ENCODE measurements around the gene SELENOW. TPM values are rescaled to one million over a fixed set of nuclear protein-coding genes. Genes with fewer than 3 reads are reported as not detected.
"Not testable (repeated sequence)": the region's sequence is repeated elsewhere in the genome, so short reads cannot be mapped to it uniquely, and the experiment has no call there.

SELENOW gene
- total RNA-seq, 2 experiments from 2014 or later, result 110 to 120 TPM

- Mint-ChIP-seq H3K4me3 (no peak overlapping the region), H3K4me1 (no peaks in the 10 kb centered on the region), H3K27me3 (no peaks in the 10 kb centered on the region), H3K9me3 (no peaks in the 10 kb centered on the region), H3K36me3 (ENCODE audit: low read depth) (peaks cover 26% of the 10 kb centered on the region), H3K27ac (no peak overlapping the region)
- POLR2A ChIA-PET, result no interaction called here
- CTCF ChIA-PET, result no interaction called here
- no peak for DNase-seq
Observed at GRCh38 chr19:47761566-47761965, 16.9 kb upstream of the SELENOW start.

- DNase-seq, result no peak
- CTCF ChIA-PET, result no interaction called here
- H3K27ac Mint-ChIP-seq, result no peak overlapping the region
- no peaks in the 10 kb centered on the region for H3K9me3 Mint-ChIP-seq
- peaks cover 20% of the 10 kb centered on the region for H3K36me3 Mint-ChIP-seq (ENCODE audit: low read depth)
- H3K4me3 Mint-ChIP-seq, result no peak overlapping the region
- no peaks in the 10 kb centered on the region for H3K4me1 Mint-ChIP-seq
- no peaks in the 10 kb centered on the region for H3K27me3 Mint-ChIP-seq
- POLR2A ChIA-PET, result no interaction called here
Observed at GRCh38 chr19:47762151-47762550, 16.4 kb upstream of the SELENOW start.

- POLR2A ChIA-PET, result no interaction called here
- Mint-ChIP-seq H3K4me1 (no peaks in the 10 kb centered on the region), H3K27ac (no peak overlapping the region)
Observed at GRCh38 chr19:47762615-47763308, 15.7 kb upstream of the SELENOW start.

GRCh38 chr19:47764705-47765104 lies 13.8 kb upstream of the SELENOW start:
- H3K27ac Mint-ChIP-seq; H3K36me3 Mint-ChIP-seq (ENCODE audit: low read depth); H3K4me3 Mint-ChIP-seq; H3K9me3 Mint-ChIP-seq; H3K4me1 Mint-ChIP-seq; H3K27me3 Mint-ChIP-seq; DNase-seq: not testable (repeated sequence)
- ChIA-PET CTCF (interaction anchor here (1.0 to 1.3 kb wide), 2 partner anchors 26 to 27 kb away, joined by 3 to 4 read pairs; no protein-coding TSS in a partner anchor), POLR2A (interaction anchor here (0.8 kb wide), 1 partner anchor 19 kb away, joined by 3 read pairs; the partner anchor contains the start of gene NOP53)

More at GRCh38 chr19:47762615-47763308, 15.7 kb upstream of the SELENOW start:
- CTCF ChIA-PET, result no interaction called here
- Mint-ChIP-seq H3K9me3 (no peaks in the 10 kb centered on the region), H3K36me3 (ENCODE audit: low read depth) (peaks cover 14% of the 10 kb centered on the region), H3K27me3 (no peaks in the 10 kb centered on the region), H3K4me3 (no peak overlapping the region)
- no peak for DNase-seq

GRCh38 chr19:47765523-47766358 lies 12.8 kb upstream of the SELENOW start:
- POLR2A ChIA-PET, result interaction anchor here (0.6 to 1.2 kb wide), 3 partner anchors 20 to 1301 kb away, joined by 3 read pairs; partner anchors contain the start of gene NOP53
- no peaks in the 10 kb centered on the region for H3K9me3 Mint-ChIP-seq
- H3K27ac Mint-ChIP-seq, result no peak overlapping the region
- CTCF ChIA-PET, result interaction anchor here (0.6 to 1.3 kb wide), 8 partner anchors 9 to 49 kb away, joined by 3 to 4 read pairs (median 3); no protein-coding TSS in a partner anchor
- no peak overlapping the region for H3K4me3 Mint-ChIP-seq
- peaks cover 4% of the 10 kb centered on the region for H3K27me3 Mint-ChIP-seq
- no peaks in the 10 kb centered on the region for H3K4me1 Mint-ChIP-seq
- peak; percentile 53 for DNase-seq
- no peaks in the 10 kb centered on the region for H3K36me3 Mint-ChIP-seq (ENCODE audit: low read depth)

- Mint-ChIP-seq H3K27ac (no peak overlapping the region), H3K36me3 (ENCODE audit: low read depth) (no peaks in the 10 kb centered on the region), H3K4me3 (no peak overlapping the region), H3K27me3 (peaks cover 4% of the 10 kb centered on the region), H3K4me1 (no peaks in the 10 kb centered on the region), H3K9me3 (no peaks in the 10 kb centered on the region)
- ChIA-PET CTCF (interaction anchor here (1.2 to 1.6 kb wide), 5 partner anchors 13 to 103 kb away, joined by 3 to 5 read pairs (median 3); no protein-coding TSS in a partner anchor), POLR2A (interaction anchor here (1.0 to 1.2 kb wide), 2 partner anchors 10 to 26 kb away, joined by 3 read pairs; no protein-coding TSS in a partner anchor)
- DNase-seq, result no peak
Observed at GRCh38 chr19:47766359-47766620, 12.2 kb upstream of the SELENOW start.

- POLR2A ChIA-PET, result interaction anchor here (1.0 to 1.2 kb wide), 2 partner anchors 9 to 26 kb away, joined by 3 read pairs; no protein-coding TSS in a partner anchor
- H3K27ac Mint-ChIP-seq, result no peak overlapping the region
- no peak overlapping the region for H3K4me3 Mint-ChIP-seq
- no peaks in the 10 kb centered on the region for H3K36me3 Mint-ChIP-seq (ENCODE audit: low read depth)
- peaks cover 4% of the 10 kb centered on the region for H3K27me3 Mint-ChIP-seq
- no peaks in the 10 kb centered on the region for H3K4me1 Mint-ChIP-seq
- no peaks in the 10 kb centered on the region for H3K9me3 Mint-ChIP-seq
- CTCF ChIA-PET, result interaction anchor here (1.2 to 1.6 kb wide), 3 partner anchors 21 to 103 kb away, joined by 3 to 5 read pairs (median 3); no protein-coding TSS in a partner anchor
- no peak for DNase-seq
Observed at GRCh38 chr19:47766670-47767069, 11.8 kb upstream of the SELENOW start.

GRCh38 chr19:47767349-47767748 lies 11.2 kb upstream of the SELENOW start:
- Mint-ChIP-seq H3K9me3 (no peaks in the 10 kb centered on the region), H3K4me1 (no peaks in the 10 kb centered on the region), H3K36me3 (ENCODE audit: low read depth) (no peaks in the 10 kb centered on the region), H3K27ac (no peak overlapping the region), H3K4me3 (no peak overlapping the region), H3K27me3 (peaks cover 4% of the 10 kb centered on the region)
- ChIA-PET POLR2A (interaction anchor here (1.0 to 1.4 kb wide), 3 partner anchors 9 to 27 kb away, joined by 3 to 6 read pairs (median 3); no protein-coding TSS in a partner anchor), CTCF (interaction anchor here (1.0 to 1.6 kb wide), 5 partner anchors 8 to 102 kb away, joined by 3 to 5 read pairs (median 3); partner anchors contain the start of gene NOP53)
- no peak for DNase-seq

GRCh38 chr19:47768604-47769003 lies 9.9 kb upstream of the SELENOW start:
- Mint-ChIP-seq H3K27me3 (peaks cover 4% of the 10 kb centered on the region), H3K9me3 (no peaks in the 10 kb centered on the region), H3K4me3 (no peak overlapping the region), H3K36me3 (ENCODE audit: low read depth) (no peaks in the 10 kb centered on the region), H3K27ac (no peak overlapping the region), H3K4me1 (no peaks in the 10 kb centered on the region)
- CTCF ChIA-PET, result interaction anchor here (1.4 kb wide), 1 partner anchor 9 kb away, joined by 3 read pairs; no protein-coding TSS in a partner anchor
- POLR2A ChIA-PET, result interaction anchor here (1.4 kb wide), 1 partner anchor 10 kb away, joined by 6 read pairs; no protein-coding TSS in a partner anchor
- DNase-seq, result no peak

GRCh38 chr19:47769534-47769933 lies 9.0 kb upstream of the SELENOW start:
- H3K9me3 Mint-ChIP-seq, result no peaks in the 10 kb centered on the region
- no peaks in the 10 kb centered on the region for H3K4me1 Mint-ChIP-seq
- H3K27me3 Mint-ChIP-seq, result peaks cover 4% of the 10 kb centered on the region
- no peak overlapping the region for H3K4me3 Mint-ChIP-seq
- no peak overlapping the region for H3K27ac Mint-ChIP-seq
- ChIA-PET CTCF (no interaction called here), POLR2A (no interaction called here)
- H3K36me3 Mint-ChIP-seq (ENCODE audit: low read depth), result no peaks in the 10 kb centered on the region
- no peak for DNase-seq

- POLR2A ChIA-PET, H3K4me3 Mint-ChIP-seq: not testable (repeated sequence)
Observed at GRCh38 chr19:47771291-47771690, 7.2 kb upstream of the SELENOW start.

GRCh38 chr19:47776568-47776967 lies 1.9 kb upstream of the SELENOW start:
- POLR2A ChIA-PET, result interaction anchor here (1.2 kb wide), 1 partner anchor 10 kb away, joined by 3 read pairs; no protein-coding TSS in a partner anchor
- Mint-ChIP-seq H3K4me3 (peak overlapping the region; percentile 44), H3K36me3 (ENCODE audit: low read depth) (peaks cover 12% of the 10 kb centered on the region), H3K27me3 (no peaks in the 10 kb centered on the region), H3K27ac (no peak overlapping the region), H3K4me1 (peaks cover 27% of the 10 kb centered on the region), H3K9me3 (no peaks in the 10 kb centered on the region)
- CTCF ChIA-PET, result no interaction called here
- DNase-seq, result no peak

More at GRCh38 chr19:47771291-47771690, 7.2 kb upstream of the SELENOW start:
- H3K27ac Mint-ChIP-seq; DNase-seq; H3K27me3 Mint-ChIP-seq; CTCF ChIA-PET; H3K9me3 Mint-ChIP-seq; H3K4me1 Mint-ChIP-seq; H3K36me3 Mint-ChIP-seq (ENCODE audit: low read depth): not testable (repeated sequence)

Data from activated CD4-positive, alpha-beta memory T cell treated with anti-CD3 and anti-CD28 coated beads, Interleukin-2, amount 10 ng/mL, durations not matched to agents 7 days and 5 days (primary cell).